Uterus (tissue), 2 donors: ENCODE data around the gene TOMM5.

Experiments
- POLR2A ChIP-seq, 2 donors: fragments of 450-650 bp; IDR thresholded peaks; one replicate each; pipeline ENCODE4 v1.6.1; 2016; ENCODE audit warnings: antibody characterized with exemption in 2 of 2, mild to moderate bottlenecking in 1 of 2, moderate library complexity in 1 of 2
- TF ChIP-seq, protein P1 (sequence below), 4 experiments: fragments of 200-600 bp in 2 of 4; fragments of 450-650 bp in 2 of 4; sonication (generic) in 2 of 4; IDR thresholded peaks; one replicate each; pipeline ENCODE4 v1.5.1; 2016 to 2019; ENCODE audit warnings: antibody characterized with exemption in 4 of 4, mild to moderate bottlenecking in 2 of 4, moderate library complexity in 1 of 4

DNA sequence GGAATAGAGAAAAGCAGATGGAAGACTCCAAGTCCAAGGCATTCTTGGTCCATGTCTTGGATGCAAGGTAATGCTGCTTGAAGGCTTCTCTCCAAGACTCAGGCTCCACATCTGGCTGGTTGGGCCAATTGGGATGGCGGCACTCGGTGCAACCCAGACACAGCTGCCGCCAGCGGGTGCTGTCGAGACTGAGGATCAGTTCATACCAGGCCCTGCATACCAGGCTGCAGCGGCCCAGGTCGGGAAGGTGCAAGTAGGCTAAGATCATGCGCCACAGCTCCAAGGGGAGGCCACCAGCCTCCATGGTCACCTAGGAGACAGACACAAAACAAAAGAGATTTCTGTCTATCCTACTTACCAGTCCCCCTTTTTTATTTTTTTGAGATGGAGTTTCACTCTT lies 50.9 kb downstream of the TOMM5 start:
- TF ChIP-seq, protein P1, sequence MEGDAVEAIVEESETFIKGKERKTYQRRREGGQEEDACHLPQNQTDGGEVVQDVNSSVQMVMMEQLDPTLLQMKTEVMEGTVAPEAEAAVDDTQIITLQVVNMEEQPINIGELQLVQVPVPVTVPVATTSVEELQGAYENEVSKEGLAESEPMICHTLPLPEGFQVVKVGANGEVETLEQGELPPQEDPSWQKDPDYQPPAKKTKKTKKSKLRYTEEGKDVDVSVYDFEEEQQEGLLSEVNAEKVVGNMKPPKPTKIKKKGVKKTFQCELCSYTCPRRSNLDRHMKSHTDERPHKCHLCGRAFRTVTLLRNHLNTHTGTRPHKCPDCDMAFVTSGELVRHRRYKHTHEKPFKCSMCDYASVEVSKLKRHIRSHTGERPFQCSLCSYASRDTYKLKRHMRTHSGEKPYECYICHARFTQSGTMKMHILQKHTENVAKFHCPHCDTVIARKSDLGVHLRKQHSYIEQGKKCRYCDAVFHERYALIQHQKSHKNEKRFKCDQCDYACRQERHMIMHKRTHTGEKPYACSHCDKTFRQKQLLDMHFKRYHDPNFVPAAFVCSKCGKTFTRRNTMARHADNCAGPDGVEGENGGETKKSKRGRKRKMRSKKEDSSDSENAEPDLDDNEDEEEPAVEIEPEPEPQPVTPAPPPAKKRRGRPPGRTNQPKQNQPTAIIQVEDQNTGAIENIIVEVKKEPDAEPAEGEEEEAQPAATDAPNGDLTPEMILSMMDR (IDR thresholded peaks at IDR 0.05): no peak
- no peak for TF ChIP-seq POLR2A (IDR thresholded peaks at IDR 0.05)
